Caco-2 (cell line): Measurements from ENCODE around the gene APOD. TPM values are rescaled to one million over a fixed set of nuclear protein-coding genes. Genes with fewer than 3 reads are reported as not detected.

ENCODE experiments used
- BruUV-seq: library from RNA; stranded (reverse); fragments of 400-500 nt; replicated peaks from 2 replicates; lab custom pipeline; 2021; lab: Mats Ljungman, UMichigan
- CTCF ChIA-PET: fragments of 300-600 bp; sonication (Branson Sonifier 250); formaldehyde crosslinking; loops from one replicate; lab custom pipeline; 2022; ENCODE audit warnings: antibody characterized with exemption; lab: Charles Lee
- POLR2A ChIA-PET: fragments of 300-600 bp; sonication (Branson Sonifier 250); formaldehyde crosslinking; loops from one replicate; lab custom pipeline; 2022; ENCODE audit warnings: antibody characterized with exemption; lab: Charles Lee
- DNase-seq, 2 experiments: peaks; one replicate each; pipeline versions ENCODE4 v3.0.0 to v3.0.0-alpha.2; 2020 to 2022
- H3K27me3 ChIP-seq: replicated peaks from 2 replicates; pipeline ENCODE4 v1.6.0; 2011; ENCODE audit warnings: low read length; ENCODE audit not compliant: control insufficient read depth, insufficient read depth
- H3K36me3 ChIP-seq: 2 replicates; pipeline ENCODE4 v1.5.1; 2011; ENCODE audit warnings: low read length; ENCODE audit not compliant: control insufficient read depth, insufficient read depth
- H3K4me1 ChIP-seq: fragments of 250-450 bp; sonication (Bioruptor Pico); 2 replicates; pipeline ENCODE4 v1.5.1; 2020; ENCODE audit warnings: mild to moderate bottlenecking
- H3K4me3 ChIP-seq: 2 replicates; pipeline ENCODE4 v1.5.1; 2011; ENCODE audit warnings: low read depth, mild to moderate bottlenecking, control low read depth, low read length
- H3K9me3 ChIP-seq: fragments of 250-450 bp; sonication (Bioruptor Pico); 2 replicates; pipeline ENCODE4 v1.5.1; 2020; ENCODE audit warnings: mild to moderate bottlenecking, moderate library complexity
- H3K27ac Mint-ChIP-seq: one replicate; pipeline ENCODE4 v1.8.0; 2022; ENCODE audit warnings: mixed read lengths; ENCODE audit not compliant: unreplicated experiment
- H3K27me3 Mint-ChIP-seq: one replicate; pipeline ENCODE4 v1.8.0; 2022; ENCODE audit warnings: mixed read lengths; ENCODE audit not compliant: insufficient read depth, unreplicated experiment
- H3K36me3 Mint-ChIP-seq: one replicate; pipeline ENCODE4 v1.8.0; 2022; ENCODE audit warnings: mild to moderate bottlenecking, mixed read lengths; ENCODE audit not compliant: insufficient read depth, unreplicated experiment
- H3K4me1 Mint-ChIP-seq: one replicate; pipeline ENCODE4 v1.8.0; 2022; ENCODE audit warnings: low read depth, mixed read lengths; ENCODE audit not compliant: unreplicated experiment
- H3K4me3 Mint-ChIP-seq: one replicate; pipeline ENCODE4 v1.8.0; 2022; ENCODE audit warnings: mild to moderate bottlenecking, moderate library complexity, mixed read lengths; ENCODE audit not compliant: unreplicated experiment
- H3K9me3 Mint-ChIP-seq: one replicate; pipeline ENCODE4 v1.8.0; 2022; ENCODE audit warnings: mixed read lengths; ENCODE audit not compliant: unreplicated experiment
- CTCF ChIP-seq, 2 experiments: fragments of 200-600 bp in 1 of 2; IDR thresholded peaks; 1 replicate in 1 of 2; 2 replicates in 1 of 2; pipeline versions ENCODE4 v1.5.1 to v1.8.0; 2011 to 2022; ENCODE audit warnings: antibody characterized with exemption in 1 of 2, control low read depth in 1 of 2, inconsistent platforms in 1 of 2, low read depth in 1 of 2, low read length in 1 of 2, mild to moderate bottlenecking in 1 of 2, moderate library complexity in 1 of 2; ENCODE audit not compliant: insufficient read depth in 1 of 2, severe bottlenecking in 1 of 2, unreplicated experiment in 1 of 2
- intact Hi-C: fragments of 100-400 bp; cut with micrococcal nuclease; formaldehyde crosslinking; loops from one replicate; pipeline ENCODE4 v1.10.0; 2022; ENCODE audit not compliant: unreplicated experiment
- total RNA-seq: library from RNA; stranded (reverse); gene quantifications from 2 replicates; pipeline ENCODE4 v1.2.3, GENCODE V29; 2022

APOD gene
- total RNA-seq, 1 experiment from 2014 or later: 101 TPM

DNA sequence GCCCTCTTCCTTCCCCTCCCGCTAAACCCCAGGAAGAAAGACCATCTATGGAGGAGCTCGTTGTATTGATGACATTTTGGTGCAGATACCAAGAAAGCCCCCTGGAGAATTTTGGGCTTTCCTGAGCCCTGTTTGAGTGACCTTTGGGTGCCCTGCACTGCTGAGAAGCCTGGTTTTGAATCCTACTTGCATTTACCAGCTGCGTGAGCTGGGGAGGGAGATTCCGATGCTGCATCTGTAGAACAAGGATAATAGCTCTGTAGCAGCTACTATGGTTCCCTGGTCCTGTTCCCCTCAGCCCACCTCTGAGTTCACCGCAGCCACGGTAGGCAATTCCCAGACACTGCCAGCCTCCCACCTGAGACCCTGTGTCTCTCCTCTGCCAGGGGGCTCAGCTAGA is 5.2 kb downstream of the APOD start:
- Histone ChIP-seq H3K4me1 (peaks cover 18% of the 10 kb centered on the region), H3K27me3 (no peaks in the 10 kb centered on the region), H3K4me3 (no peak overlapping the region), H3K36me3 (no peaks in the 10 kb centered on the region), H3K9me3 (no peaks in the 10 kb centered on the region)
- Mint-ChIP-seq H3K4me1 (no peaks in the 10 kb centered on the region), H3K9me3 (no peaks in the 10 kb centered on the region), H3K4me3 (no peak overlapping the region), H3K27me3 (no peaks in the 10 kb centered on the region), H3K27ac (no peak overlapping the region), H3K36me3 (peaks cover 6% of the 10 kb centered on the region)
- CTCF ChIA-PET: no interaction called here
- no peak for DNase-seq
- BruUV-seq: no TSS peak
- no peak for TF ChIP-seq CTCF (IDR thresholded peaks at IDR 0.05; ENCODE audit: insufficient read depth in 1 of 2, low read depth in 1 of 2, low read length in 1 of 2, severe bottlenecking in 1 of 2, unreplicated experiment in 1 of 2)
- POLR2A ChIA-PET: no interaction called here
- intact Hi-C loops: no loop called here

GRCh38 chr3:195577645-195578177 is 6.0 kb downstream of the APOD start:
- Histone ChIP-seq H3K27me3 (no peaks in the 10 kb centered on the region), H3K36me3 (no peaks in the 10 kb centered on the region), H3K4me3 (no peak overlapping the region), H3K9me3 (no peaks in the 10 kb centered on the region), H3K4me1 (peaks cover 11% of the 10 kb centered on the region)
- no peaks in the 10 kb centered on the region for H3K4me1 Mint-ChIP-seq
- no peak overlapping the region for H3K4me3 Mint-ChIP-seq
- ChIA-PET CTCF (no interaction called here), POLR2A (no interaction called here)
- TF ChIP-seq CTCF (IDR thresholded peaks at IDR 0.05; ENCODE audit: insufficient read depth in 1 of 2, low read depth in 1 of 2, low read length in 1 of 2, severe bottlenecking in 1 of 2, unreplicated experiment in 1 of 2): no peak
- peaks cover 6% of the 10 kb centered on the region for H3K36me3 Mint-ChIP-seq
- H3K27me3 Mint-ChIP-seq: no peaks in the 10 kb centered on the region
- intact Hi-C loops: no loop called here
- H3K27ac Mint-ChIP-seq: no peak overlapping the region
- no peak for DNase-seq
- no peaks in the 10 kb centered on the region for H3K9me3 Mint-ChIP-seq
- BruUV-seq: no TSS peak

DNA sequence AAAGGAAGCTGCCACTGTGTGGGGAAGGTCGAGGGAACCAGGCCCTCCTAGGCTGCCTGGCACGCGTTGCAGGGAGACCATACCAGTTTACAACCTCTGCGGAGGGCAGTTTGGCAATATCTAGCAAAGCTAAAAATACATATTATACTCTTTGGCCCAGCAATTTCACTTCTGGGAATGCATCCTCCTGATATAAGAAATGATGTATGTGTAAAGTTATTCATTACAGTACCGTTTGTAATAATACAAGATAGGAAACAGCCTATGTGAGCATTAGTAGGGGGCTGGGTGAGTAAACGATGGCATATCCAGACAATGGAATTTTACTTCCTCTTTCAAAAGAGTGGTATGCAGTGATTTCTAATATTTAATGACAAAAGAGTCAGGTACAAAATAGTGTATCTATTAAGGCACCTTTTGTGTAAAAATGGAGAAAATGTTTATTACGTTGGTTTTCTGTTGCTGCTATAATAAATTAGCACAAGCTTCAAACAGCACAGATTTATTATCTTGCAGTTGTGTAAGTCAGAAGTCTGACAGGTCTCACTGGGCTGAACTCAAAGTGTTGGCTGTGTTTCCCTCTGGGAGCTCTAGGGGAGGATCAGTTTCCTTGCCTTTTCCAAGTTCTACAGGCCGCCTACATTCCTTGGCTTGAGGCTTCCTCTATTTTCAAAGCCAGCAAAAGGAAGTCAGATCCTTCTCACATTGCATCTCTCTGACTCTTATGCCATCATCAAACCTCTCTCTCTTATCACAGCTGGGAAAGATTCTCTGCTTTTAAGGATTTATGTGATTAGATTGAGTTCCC is 9.0 kb downstream of the APOD start:
- Histone ChIP-seq H3K4me3 (no peak overlapping the region), H3K9me3 (no peaks in the 10 kb centered on the region), H3K27me3 (no peaks in the 10 kb centered on the region), H3K4me1 (peaks cover 5% of the 10 kb centered on the region; the same call in 1 of the 2 replicates), H3K36me3 (no peaks in the 10 kb centered on the region)
- H3K4me1 Mint-ChIP-seq: no peaks in the 10 kb centered on the region
- ChIA-PET POLR2A (no interaction called here), CTCF (no interaction called here)
- H3K36me3 Mint-ChIP-seq: no peaks in the 10 kb centered on the region
- H3K27me3 Mint-ChIP-seq: no peaks in the 10 kb centered on the region
- intact Hi-C loops: no loop called here
- H3K27ac Mint-ChIP-seq: no peak overlapping the region
- TF ChIP-seq CTCF (IDR thresholded peaks at IDR 0.05; ENCODE audit: insufficient read depth in 1 of 2, low read depth in 1 of 2, low read length in 1 of 2, severe bottlenecking in 1 of 2, unreplicated experiment in 1 of 2): no peak
- DNase-seq: no peak
- H3K4me3 Mint-ChIP-seq: no peak overlapping the region
- no TSS peak for BruUV-seq
- no peaks in the 10 kb centered on the region for H3K9me3 Mint-ChIP-seq
